MM.1S (cell line): ENCODE measurements around the gene NSUN3.

Source experiments
- DNase-seq: peaks from one replicate; pipeline ENCODE4 v3.0.0-alpha.2; 2015
- H2AFZ ChIP-seq: fragments of 300-600 bp; sonication (generic); 2 replicates; pipeline ENCODE4 v1.6.0; 2016; ENCODE audit warnings: antibody characterized with exemption, low read length
- H3F3A ChIP-seq: fragments of 300-600 bp; sonication (generic); 2 replicates; pipeline ENCODE4 v1.6.1; 2016; ENCODE audit warnings: mild to moderate bottlenecking, antibody characterized with exemption, low read length, moderate library complexity, mixed read lengths; ENCODE audit not compliant: insufficient read depth
- H3K27ac ChIP-seq: fragments of 300-600 bp; sonication (generic); 2 replicates; pipeline ENCODE4 v1.5.1; 2016; ENCODE audit warnings: mild to moderate bottlenecking, low read length
- H3K27me3 ChIP-seq: fragments of 300-600 bp; sonication (generic); replicated peaks from 2 replicates; pipeline ENCODE4 v1.6.0; 2016; ENCODE audit warnings: low read length; ENCODE audit not compliant: insufficient read depth
- H3K36me3 ChIP-seq: fragments of 300-600 bp; sonication (generic); replicated peaks from 2 replicates; pipeline ENCODE4 v1.6.1; 2016; ENCODE audit warnings: mild to moderate bottlenecking, low read length, mixed read lengths; ENCODE audit not compliant: insufficient read depth
- H3K4me1 ChIP-seq: fragments of 300-600 bp; sonication (generic); 2 replicates; pipeline ENCODE4 v1.6.1; 2016; ENCODE audit warnings: low read length, mixed read lengths
- H3K4me2 ChIP-seq: fragments of 300-600 bp; sonication (generic); 2 replicates; pipeline ENCODE4 v1.6.0; 2016; ENCODE audit warnings: low read depth, low read length
- H3K4me3 ChIP-seq: fragments of 300-600 bp; sonication (generic); 2 replicates; pipeline ENCODE4 v1.5.1; 2016; ENCODE audit warnings: low read length, mixed read lengths
- H3K79me2 ChIP-seq: fragments of 300-600 bp; sonication (generic); 2 replicates; pipeline ENCODE4 v1.6.1; 2016; ENCODE audit warnings: mixed run types, low read length, mixed read lengths
- H3K9ac ChIP-seq: fragments of 300-600 bp; sonication (generic); 2 replicates; pipeline ENCODE4 v1.6.1; 2016; ENCODE audit warnings: low read length, mixed read lengths
- H3K9me2 ChIP-seq: fragments of 300-600 bp; sonication (generic); replicated peaks from 2 replicates; pipeline ENCODE4 v1.6.1; 2016; ENCODE audit warnings: mild to moderate bottlenecking, low read length, mixed read lengths; ENCODE audit not compliant: insufficient read depth
- H3K9me3 ChIP-seq: fragments of 300-600 bp; sonication (generic); replicated peaks from 2 replicates; pipeline ENCODE4 v1.6.1; 2016; ENCODE audit warnings: mild to moderate bottlenecking, low read length, mixed read lengths; ENCODE audit not compliant: insufficient read depth
- H4K20me1 ChIP-seq: fragments of 300-600 bp; sonication (generic); 2 replicates; pipeline ENCODE4 v1.6.1; 2016; ENCODE audit warnings: mild to moderate bottlenecking, low read length, moderate library complexity, mixed read lengths; ENCODE audit not compliant: insufficient read depth
- CTCF ChIP-seq: fragments of 300-600 bp; sonication (generic); IDR thresholded peaks from 2 replicates; pipeline ENCODE4 v1.5.1; 2016; ENCODE audit warnings: antibody characterized with exemption, low read length, mixed read lengths
- EZH2 ChIP-seq: fragments of 300-600 bp; sonication (generic); optimal IDR thresholded peaks from 2 replicates; pipeline ENCODE3; 2017; ENCODE audit warnings: low read depth, mild to moderate bottlenecking, antibody characterized with exemption, low read length, mixed read lengths
- EZH2phosphoT487 ChIP-seq: fragments of 300-600 bp; sonication (generic); IDR thresholded peaks from 2 replicates; pipeline ENCODE4 v1.6.1; 2018; ENCODE audit warnings: antibody characterized with exemption, low read length

The NSUN3 gene

GRCh38 chr3:94089126-94089525 lies 26.3 kb downstream of the NSUN3 start:
- Histone ChIP-seq H3K4me1 (peaks cover 5% of the 10 kb centered on the region), H3K27me3 (no peaks in the 10 kb centered on the region), H3K4me3 (no peak overlapping the region), H3K27ac (no peak overlapping the region), H3K9ac (no peak overlapping the region), H2AFZ (no peak overlapping the region), H3K9me3 (no peaks in the 10 kb centered on the region), H3F3A (no peaks in the 10 kb centered on the region), H3K36me3 (no peaks in the 10 kb centered on the region), H3K79me2 (no peaks in the 10 kb centered on the region), H3K9me2 (no peaks in the 10 kb centered on the region), H3K4me2 (no peak overlapping the region), H4K20me1 (no peaks in the 10 kb centered on the region)
- TF ChIP-seq EZH2: no peak
- no peak for TF ChIP-seq CTCF
- no peak for TF ChIP-seq EZH2phosphoT487
- DNase-seq: no peak

GRCh38 chr3:94092086-94092485 lies 29.2 kb downstream of the NSUN3 start:
- no peak overlapping the region for H3K4me2 ChIP-seq
- H3K9me2 ChIP-seq: no peaks in the 10 kb centered on the region
- no peaks in the 10 kb centered on the region for H3F3A ChIP-seq
- no peaks in the 10 kb centered on the region for H4K20me1 ChIP-seq
- TF ChIP-seq EZH2: no peak
- no peak for TF ChIP-seq CTCF
- no peak for TF ChIP-seq EZH2phosphoT487
- no peaks in the 10 kb centered on the region; the same call in 1 of the 2 replicates for H3K36me3 ChIP-seq
- H3K27ac ChIP-seq: no peak overlapping the region
- no peaks in the 10 kb centered on the region for H3K27me3 ChIP-seq
- H3K4me1 ChIP-seq: peaks cover 8% of the 10 kb centered on the region
- no peak overlapping the region for H3K9ac ChIP-seq
- H3K79me2 ChIP-seq: no peaks in the 10 kb centered on the region
- H2AFZ ChIP-seq: no peak overlapping the region
- no peak overlapping the region for H3K4me3 ChIP-seq
- no peaks in the 10 kb centered on the region for H3K9me3 ChIP-seq
- no peak for DNase-seq

GRCh38 chr3:94093151-94093550 lies 30.3 kb downstream of the NSUN3 start:
- no peak overlapping the region for H2AFZ ChIP-seq
- H3K36me3 ChIP-seq: no peaks in the 10 kb centered on the region; the same call in 1 of the 2 replicates
- no peaks in the 10 kb centered on the region for H3K9me3 ChIP-seq
- H3F3A ChIP-seq: no peaks in the 10 kb centered on the region
- H4K20me1 ChIP-seq: no peaks in the 10 kb centered on the region
- no peaks in the 10 kb centered on the region for H3K27me3 ChIP-seq
- H3K27ac ChIP-seq: peak overlapping the region; percentile 24; the same call in 1 of the 2 replicates
- TF ChIP-seq EZH2phosphoT487 (no peak), CTCF (no peak), EZH2 (no peak)
- no peaks in the 10 kb centered on the region for H3K79me2 ChIP-seq
- DNase-seq: peak; percentile 17
- no peak overlapping the region for H3K9ac ChIP-seq
- no peak overlapping the region for H3K4me3 ChIP-seq
- no peaks in the 10 kb centered on the region for H3K9me2 ChIP-seq
- H3K4me2 ChIP-seq: peak overlapping the region; percentile 18; the same call in 1 of the 2 replicates
- peaks cover 8% of the 10 kb centered on the region for H3K4me1 ChIP-seq
